Neural crest cell (in vitro differentiated cells): Measurements from ENCODE around the gene TOMM7. TPM values are rescaled to one million over a fixed set of nuclear protein-coding genes. Genes with fewer than 3 reads are reported as not detected.
"Not testable (repeated sequence)": the region's sequence is repeated elsewhere in the genome, so short reads cannot be mapped to it uniquely, and the experiment has no call there.

Source experiments
- DNase-seq: peaks from one replicate; pipeline ENCODE4 v3.0.0; 2021; ENCODE audit warnings: low read depth, mixed read lengths, low spot score
- H3K27ac Mint-ChIP-seq: one replicate; pipeline ENCODE4 v1.8.0; 2021; ENCODE audit warnings: mild to moderate bottlenecking, mixed read lengths; ENCODE audit not compliant: unreplicated experiment
- H3K27me3 Mint-ChIP-seq: 2 replicates; pipeline ENCODE4 v1.8.0; 2021; ENCODE audit warnings: low read depth, mild to moderate bottlenecking, mixed read lengths
- H3K36me3 Mint-ChIP-seq: 2 replicates; pipeline ENCODE4 v1.8.0; 2021; ENCODE audit warnings: low read depth, mild to moderate bottlenecking, mixed read lengths
- H3K4me1 Mint-ChIP-seq: 2 replicates; pipeline ENCODE4 v1.8.0; 2021; ENCODE audit warnings: mixed read lengths
- H3K4me3 Mint-ChIP-seq: one replicate; pipeline ENCODE4 v1.8.0; 2021; ENCODE audit warnings: mild to moderate bottlenecking, mixed read lengths
- H3K9me3 Mint-ChIP-seq: 2 replicates; pipeline ENCODE4 v1.8.0; 2021; ENCODE audit warnings: mixed read lengths
- CTCF ChIP-seq: fragments of 200-600 bp; sonication (generic); conservative IDR thresholded peaks from 2 replicates; pipeline ENCODE4 v1.5.0; 2021; ENCODE audit warnings: antibody characterized with exemption, mild to moderate bottlenecking
- total RNA-seq: library from RNA; stranded (reverse); gene quantifications from 2 replicates; pipeline ENCODE4 v1.2.1, GENCODE V29; 2021

TOMM7 gene
- total RNA-seq, 1 donor from 2014 or later: 179 TPM

GRCh38 chr7:22853138-22853537 lies 30.5 kb upstream of the TOMM7 start:
- TF ChIP-seq CTCF: no peak
- Mint-ChIP-seq H3K4me1 (peaks cover 23% of the 10 kb centered on the region), H3K4me3 (peak overlapping the region; percentile 90), H3K27ac (no peak overlapping the region), H3K27me3 (peaks cover 26% of the 10 kb centered on the region), H3K9me3 (no peaks in the 10 kb centered on the region), H3K36me3 (peaks cover 7% of the 10 kb centered on the region)
- DNase-seq: no peak

- no peaks in the 10 kb centered on the region for H3K9me3 Mint-ChIP-seq
- H3K27me3 Mint-ChIP-seq: peaks cover 26% of the 10 kb centered on the region
- DNase-seq: no peak
- H3K36me3 Mint-ChIP-seq: peaks cover 2% of the 10 kb centered on the region
- TF ChIP-seq CTCF: no peak
- H3K27ac Mint-ChIP-seq: no peak overlapping the region
- H3K4me3 Mint-ChIP-seq: no peak overlapping the region
- peaks cover 15% of the 10 kb centered on the region for H3K4me1 Mint-ChIP-seq
Observed at GRCh38 chr7:22851145-22851544, 28.5 kb upstream of the TOMM7 start.

GRCh38 chr7:22850394-22850793 lies 27.7 kb upstream of the TOMM7 start:
- Mint-ChIP-seq H3K27me3 (peaks cover 26% of the 10 kb centered on the region), H3K4me1 (peaks cover 10% of the 10 kb centered on the region)
- H3K4me3 Mint-ChIP-seq, H3K27ac Mint-ChIP-seq, H3K9me3 Mint-ChIP-seq, H3K36me3 Mint-ChIP-seq, DNase-seq: not testable (repeated sequence)

GRCh38 chr7:22849662-22850061 lies 27.0 kb upstream of the TOMM7 start:
- peaks cover 19% of the 10 kb centered on the region for H3K27me3 Mint-ChIP-seq
- peaks cover 3% of the 10 kb centered on the region for H3K4me1 Mint-ChIP-seq
- H3K9me3 Mint-ChIP-seq: no peaks in the 10 kb centered on the region
- no peak for TF ChIP-seq CTCF
- H3K36me3 Mint-ChIP-seq: no peaks in the 10 kb centered on the region
- no peak overlapping the region for H3K27ac Mint-ChIP-seq
- DNase-seq: no peak
- H3K4me3 Mint-ChIP-seq: no peak overlapping the region

- H3K36me3 Mint-ChIP-seq: no peaks in the 10 kb centered on the region
- peaks cover 15% of the 10 kb centered on the region for H3K27me3 Mint-ChIP-seq
- H3K9me3 Mint-ChIP-seq: no peaks in the 10 kb centered on the region
- TF ChIP-seq CTCF: no peak
- no peak overlapping the region for H3K4me3 Mint-ChIP-seq
- no peak for DNase-seq
- peaks cover under 1% of the 10 kb centered on the region for H3K4me1 Mint-ChIP-seq
- no peak overlapping the region for H3K27ac Mint-ChIP-seq
Observed at GRCh38 chr7:22849172-22849571, 26.5 kb upstream of the TOMM7 start.

- no peak for TF ChIP-seq CTCF
- Mint-ChIP-seq H3K27ac (no peak overlapping the region), H3K36me3 (no peaks in the 10 kb centered on the region), H3K4me3 (no peak overlapping the region), H3K4me1 (peaks cover 21% of the 10 kb centered on the region), H3K9me3 (no peaks in the 10 kb centered on the region), H3K27me3 (no peaks in the 10 kb centered on the region)
- no peak for DNase-seq
Observed at GRCh38 chr7:22846961-22847360, 24.3 kb upstream of the TOMM7 start.
